IMR-90 (cell line): ENCODE measurements around the gene ENPP7. TPM values are rescaled to one million over a fixed set of nuclear protein-coding genes. Genes with fewer than 3 reads are reported as not detected.

Source experiments
- ATAC-seq: fragments of 200-7000 bp; cut with Tn5 transposase; 2 replicates; pipeline ENCODE4 v1.9.1; 2020; ENCODE audit warnings: low read depth, mild to moderate bottlenecking, moderate library complexity
- BruUV-seq: library from RNA; stranded (reverse); fragments of 400-500 nt; replicated peaks from 2 replicates; lab custom pipeline; 2021; lab: Mats Ljungman, UMichigan
- CTCF ChIA-PET: fragments of 300-600 bp; formaldehyde crosslinking; extraction: SDS; loops from one replicate; lab custom pipeline; 2021; ENCODE audit warnings: antibody characterized with exemption; lab: Yijun Ruan, JAX
- POLR2A ChIA-PET: fragments of 300-600 bp; sonication (Branson Sonifier 250); formaldehyde crosslinking; loops from one replicate; lab custom pipeline; 2022; ENCODE audit warnings: antibody characterized with exemption; ENCODE audit not compliant: unreplicated experiment; lab: Charles Lee
- DNase-seq: peaks from one replicate; pipeline ENCODE4 v3.0.0; 2013
- H2AFZ ChIP-seq: replicated peaks from 2 replicates; pipeline ENCODE3; 2013; ENCODE audit warnings: low read length, mild to moderate bottlenecking; ENCODE audit not compliant: poor library complexity
- H2AK5ac ChIP-seq: 2 replicates; pipeline ENCODE4 v1.6.1; 2013; ENCODE audit warnings: low read depth, low read length, inconsistent platforms
- H2AK9ac ChIP-seq: replicated peaks from 2 replicates; pipeline ENCODE3; 2013; ENCODE audit warnings: mild to moderate bottlenecking, low read depth, low read length, moderate library complexity; ENCODE audit not compliant: poor library complexity
- H2BK120ac ChIP-seq: 2 replicates; pipeline ENCODE4 v1.6.1; 2013; ENCODE audit warnings: low read depth, low read length, inconsistent platforms
- H2BK15ac ChIP-seq: 3 replicates; pipeline ENCODE4 v1.6.1; 2013; ENCODE audit warnings: low read depth, low read length, inconsistent platforms
- H2BK20ac ChIP-seq: 2 replicates; pipeline ENCODE4 v1.6.1; 2013; ENCODE audit warnings: low read depth, mild to moderate bottlenecking, inconsistent platforms, low read length, moderate library complexity
- H2BK5ac ChIP-seq: 2 replicates; pipeline ENCODE4 v1.6.1; 2013; ENCODE audit warnings: mild to moderate bottlenecking, low read depth, low read length, inconsistent platforms; ENCODE audit not compliant: poor library complexity, severe bottlenecking
- H3K14ac ChIP-seq: replicated peaks from 2 replicates; pipeline ENCODE4 v1.6.1; 2013; ENCODE audit warnings: low read depth, low read length, inconsistent platforms
- H3K18ac ChIP-seq: 2 replicates; pipeline ENCODE4 v1.6.1; 2013; ENCODE audit warnings: low read depth, low read length, control low read depth
- H3K23ac ChIP-seq: 2 replicates; pipeline ENCODE4 v1.6.1; 2013; ENCODE audit warnings: low read depth, low read length, inconsistent platforms
- H3K27ac ChIP-seq: 2 replicates; pipeline ENCODE4 v1.5.1; 2013; ENCODE audit warnings: mild to moderate bottlenecking, control low read depth, low read length; ENCODE audit not compliant: insufficient read depth
- H3K27me3 ChIP-seq: 2 replicates; pipeline ENCODE4 v1.6.1; 2013; ENCODE audit warnings: low read length; ENCODE audit not compliant: control insufficient read depth, insufficient read depth
- H3K36me3 ChIP-seq: 2 replicates; pipeline ENCODE4 v1.6.1; 2013; ENCODE audit warnings: low read length, mixed read lengths; ENCODE audit not compliant: control insufficient read depth, insufficient read depth
- H3K4ac ChIP-seq: 2 replicates; pipeline ENCODE4 v1.6.1; 2013; ENCODE audit warnings: low read depth, low read length, inconsistent platforms
- H3K4me1 ChIP-seq: 2 replicates; pipeline ENCODE4 v1.6.1; 2013; ENCODE audit warnings: low read length, mixed read lengths; ENCODE audit not compliant: control insufficient read depth, insufficient read depth
- H3K4me2 ChIP-seq: 2 replicates; pipeline ENCODE4 v1.6.1; 2013; ENCODE audit warnings: low read depth, mild to moderate bottlenecking, control low read depth, low read length, moderate library complexity
- H3K4me3 ChIP-seq: 2 replicates; pipeline ENCODE4 v1.5.1; 2013; ENCODE audit warnings: low read depth, mild to moderate bottlenecking, control low read depth, low read length, moderate library complexity; ENCODE audit not compliant: insufficient read depth
- H3K56ac ChIP-seq: 2 replicates; pipeline ENCODE4 v1.6.1; 2013; ENCODE audit warnings: low read length, inconsistent platforms; ENCODE audit not compliant: insufficient read depth; ENCODE audit errors: extremely low read depth
- H3K79me1 ChIP-seq, 2 experiments: 2 replicates each; pipeline ENCODE4 v1.6.1; 2013; ENCODE audit warnings: low read length in 2 of 2, inconsistent platforms in 1 of 2, low read depth in 1 of 2
- H3K9ac ChIP-seq: 2 replicates; pipeline ENCODE4 v1.6.1; 2013; ENCODE audit warnings: low read depth, low read length, control low read depth
- H3K9me1 ChIP-seq: 2 replicates; pipeline ENCODE4 v1.6.1; 2013; ENCODE audit warnings: low read length, inconsistent platforms; ENCODE audit not compliant: insufficient read depth
- H3K9me3 ChIP-seq: 2 replicates; pipeline ENCODE4 v1.6.1; 2013; ENCODE audit warnings: low read length; ENCODE audit not compliant: control insufficient read depth, insufficient read depth
- H4K20me1 ChIP-seq: 2 replicates; pipeline ENCODE4 v1.6.1; 2013; ENCODE audit warnings: low read length, inconsistent platforms; ENCODE audit not compliant: insufficient read depth
- H4K5ac ChIP-seq: 2 replicates; pipeline ENCODE4 v1.6.1; 2013; ENCODE audit warnings: mild to moderate bottlenecking, low read depth, low read length, control low read depth
- H4K8ac ChIP-seq, 2 experiments: 2 replicates each; pipeline ENCODE4 v1.6.1; 2013; ENCODE audit warnings: low read depth in 2 of 2, low read length in 2 of 2, control low read depth in 1 of 2, inconsistent platforms in 1 of 2
- H4K91ac ChIP-seq: 2 replicates; pipeline ENCODE4 v1.6.1; 2013; ENCODE audit warnings: low read depth, low read length, inconsistent platforms; ENCODE audit not compliant: insufficient read depth
- BHLHE40 ChIP-seq: fragments of 150-350 bp; IDR thresholded peaks from 2 replicates; pipeline ENCODE4 v1.6.1; 2016; ENCODE audit warnings: mild to moderate bottlenecking, low read depth, low read length
- CEBPB ChIP-seq: IDR thresholded peaks from 2 replicates; pipeline ENCODE4 v1.6.1; 2012; ENCODE audit warnings: low read depth, low read length, improper control_type of control experiment
- CHD1 ChIP-seq: IDR thresholded peaks from 2 replicates; pipeline ENCODE4 v1.6.1; 2012; ENCODE audit warnings: low read depth, low read length, improper control_type of control experiment
- CTCF ChIP-seq: conservative IDR thresholded peaks from 2 replicates; pipeline ENCODE4 v1.5.1; 2012; ENCODE audit warnings: mild to moderate bottlenecking, low read depth, low read length, improper control_type of control experiment
- ELK1 ChIP-seq: fragments of 150-350 bp; IDR thresholded peaks from 2 replicates; pipeline ENCODE4 v1.6.1; 2016; ENCODE audit warnings: low read depth, mild to moderate bottlenecking, low read length, moderate library complexity, borderline replicate concordance
- FOS ChIP-seq: fragments of 150-350 bp; IDR thresholded peaks from 2 replicates; pipeline ENCODE4 v1.6.1; 2016; ENCODE audit warnings: low read depth, low read length
- MAFK ChIP-seq: IDR thresholded peaks from 2 replicates; pipeline ENCODE4 v1.6.1; 2012; ENCODE audit warnings: low read depth, low read length, improper control_type of control experiment
- MAZ ChIP-seq: IDR thresholded peaks from 2 replicates; pipeline ENCODE4 v1.6.1; 2012; ENCODE audit warnings: low read depth, mild to moderate bottlenecking, low read length, improper control_type of control experiment, moderate library complexity, borderline replicate concordance
- MXI1 ChIP-seq: IDR thresholded peaks from 2 replicates; pipeline ENCODE4 v1.6.1; 2012; ENCODE audit warnings: low read depth, mild to moderate bottlenecking, low read length, moderate library complexity, borderline replicate concordance
- NFE2L2 ChIP-seq: fragments of 150-350 bp; IDR thresholded peaks from 2 replicates; pipeline ENCODE4 v1.6.1; 2016; ENCODE audit warnings: low read depth, mild to moderate bottlenecking, low read length
- POLR2A ChIP-seq: IDR thresholded peaks from 2 replicates; pipeline ENCODE4 v1.6.1; 2012; ENCODE audit warnings: mild to moderate bottlenecking, low read depth, low read length
- RAD21 ChIP-seq: IDR thresholded peaks from 2 replicates; pipeline ENCODE4 v1.6.1; 2012; ENCODE audit warnings: low read length, improper control_type of control experiment
- RCOR1 ChIP-seq: IDR thresholded peaks from 2 replicates; pipeline ENCODE4 v1.6.1; 2012; ENCODE audit warnings: mild to moderate bottlenecking, low read length, improper control_type of control experiment; ENCODE audit not compliant: insufficient replicate concordance
- RFX5 ChIP-seq: IDR thresholded peaks from 2 replicates; pipeline ENCODE4 v1.8.0; 2012; ENCODE audit warnings: low read depth, mild to moderate bottlenecking, low read length, moderate library complexity
- SMC3 ChIP-seq: fragments of 150-350 bp; IDR thresholded peaks from 2 replicates; pipeline ENCODE4 v1.6.1; 2016; ENCODE audit warnings: low read depth, mild to moderate bottlenecking, antibody characterized with exemption, low read length, moderate library complexity
- USF2 ChIP-seq: fragments of 150-350 bp; IDR thresholded peaks from 2 replicates; pipeline ENCODE4 v1.6.1; 2017; ENCODE audit warnings: mild to moderate bottlenecking, antibody characterized with exemption, low read length, low read depth
- WGBS, 2 experiments: methylation state at CpG; one replicate each; pipeline versions ENCODE4 v1.1.5 to v1.1.7; 2013; ENCODE audit warnings: missing lambda C conversion rate in 2 of 2; ENCODE audit not compliant: insufficient read length in 1 of 2; ENCODE audit errors: extremely low coverage in 2 of 2; 5-methylcytosine and 5-hydroxymethylcytosine counted together
- dilution Hi-C: fragments of 300-500 bp; cut with HindIII; formaldehyde crosslinking; loops from one replicate; pipeline ENCODE4 v1.14.3; 2018; ENCODE audit warnings: low sequenced_read_pairs; ENCODE audit not compliant: unreplicated experiment
- in situ Hi-C: fragments of 300-500 bp; cut with MboI; formaldehyde crosslinking; loops from 3 replicates; pipeline ENCODE4 v1.14.3; 2019; ENCODE audit warnings: low sequenced_read_pairs, inconsistent platforms, mixed read lengths
- intact Hi-C: fragments of 100-400 bp; cut with micrococcal nuclease; formaldehyde crosslinking; loops from 2 replicates; pipeline ENCODE4 v1.10.0; 2022
- polyA plus RNA-seq, 3 experiments: library from polyadenylated mRNA; depleted of rRNA; stranded (reverse); fragments of >200 nt; gene quantifications; 2 replicates each; pipeline ENCODE4 v1.2.3, GENCODE V29; 2012; ENCODE audit warnings: low replicate concordance in 1 of 3
- total RNA-seq: library from RNA; depleted of rRNA; stranded (reverse); fragments of >200 nt; gene quantifications from 2 replicates; pipeline ENCODE4 v1.2.3, GENCODE V29; 2012

The ENPP7 gene
- total and polyA plus RNA-seq, 2 of the 4 experiments (the other 2 are of a cell fraction), result not detected

- H3K79me1 ChIP-seq, result no peaks in the 10 kb centered on the region
- no peak overlapping the region for H3K9ac ChIP-seq
- H3K27ac ChIP-seq, result no peak overlapping the region
- DNase-seq (no peak), ATAC-seq (no peak)
- H3K9me3 ChIP-seq, result no peaks in the 10 kb centered on the region
- no peak overlapping the region for H3K23ac ChIP-seq
- BruUV-seq, result no TSS peak
- ChIA-PET POLR2A (no interaction called here), CTCF (no interaction called here)
- no peak overlapping the region for H2BK15ac ChIP-seq
- dilution Hi-C loops (no loop called here), in situ Hi-C loops (no loop called here), intact Hi-C loops (no loop called here)
- H3K14ac ChIP-seq, result no peak overlapping the region
- no peaks in the 10 kb centered on the region for H4K20me1 ChIP-seq
- H2BK20ac ChIP-seq, result no peak overlapping the region
- H2BK120ac ChIP-seq, result no peak overlapping the region
- H3K36me3 ChIP-seq, result no peaks in the 10 kb centered on the region
- no peak overlapping the region for H2AFZ ChIP-seq
- 81% methylated on average over 11 of the region's 17 CpGs; no CpG with 5 or more reads in 1 of the 2 experiments for WGBS, 2 experiments
- no peak overlapping the region for H3K18ac ChIP-seq
- H4K5ac ChIP-seq, result no peak overlapping the region
- H2AK9ac ChIP-seq, result no peak overlapping the region
- no peak overlapping the region for H3K4me3 ChIP-seq
- 0 out of 2 replicates have a peak, but pooled peaks cover 3% of the 10 kb centered on the region for H3K9me1 ChIP-seq
- H4K8ac ChIP-seq, result no peak overlapping the region
- no peaks in the 10 kb centered on the region for H3K4me1 ChIP-seq
- H3K56ac ChIP-seq, result no peak overlapping the region
- no peak overlapping the region for H2BK5ac ChIP-seq
- no peak overlapping the region for H4K91ac ChIP-seq
- no peak overlapping the region for H2AK5ac ChIP-seq
- TF ChIP-seq RFX5 (no peak), MXI1 (no peak), CTCF (no peak), USF2 (no peak), CHD1 (no peak), SMC3 (no peak), RCOR1 (no peak), POLR2A (no peak), ELK1 (no peak), MAFK (no peak), MAZ (no peak), CEBPB (no peak), NFE2L2 (no peak), RAD21 (no peak), FOS (no peak), BHLHE40 (no peak)
- H3K4me2 ChIP-seq, result no peak overlapping the region
- peaks cover 13% of the 10 kb centered on the region; the same call in 1 of the 2 replicates for H3K27me3 ChIP-seq
- no peak overlapping the region for H3K4ac ChIP-seq
These were observed 44.3 kb upstream of the ENPP7 start for GRCh38 chr17:79686476-79686875.
